ENCODE measurements around the gene TAC4.

GRCh38 chr17:49832840-49833599, 14.8 kb downstream of the TAC4 start:
- TF ChIP-seq, protein P1, sequence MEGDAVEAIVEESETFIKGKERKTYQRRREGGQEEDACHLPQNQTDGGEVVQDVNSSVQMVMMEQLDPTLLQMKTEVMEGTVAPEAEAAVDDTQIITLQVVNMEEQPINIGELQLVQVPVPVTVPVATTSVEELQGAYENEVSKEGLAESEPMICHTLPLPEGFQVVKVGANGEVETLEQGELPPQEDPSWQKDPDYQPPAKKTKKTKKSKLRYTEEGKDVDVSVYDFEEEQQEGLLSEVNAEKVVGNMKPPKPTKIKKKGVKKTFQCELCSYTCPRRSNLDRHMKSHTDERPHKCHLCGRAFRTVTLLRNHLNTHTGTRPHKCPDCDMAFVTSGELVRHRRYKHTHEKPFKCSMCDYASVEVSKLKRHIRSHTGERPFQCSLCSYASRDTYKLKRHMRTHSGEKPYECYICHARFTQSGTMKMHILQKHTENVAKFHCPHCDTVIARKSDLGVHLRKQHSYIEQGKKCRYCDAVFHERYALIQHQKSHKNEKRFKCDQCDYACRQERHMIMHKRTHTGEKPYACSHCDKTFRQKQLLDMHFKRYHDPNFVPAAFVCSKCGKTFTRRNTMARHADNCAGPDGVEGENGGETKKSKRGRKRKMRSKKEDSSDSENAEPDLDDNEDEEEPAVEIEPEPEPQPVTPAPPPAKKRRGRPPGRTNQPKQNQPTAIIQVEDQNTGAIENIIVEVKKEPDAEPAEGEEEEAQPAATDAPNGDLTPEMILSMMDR (IDR thresholded peaks at IDR 0.05) = no peak
- no peak for TF ChIP-seq POLR2A (IDR thresholded peaks at IDR 0.05)

Measured in gastroesophageal sphincter (tissue), 3 donors.